Activated CD8-positive, alpha-beta memory T cell treated with anti-CD3 and anti-CD28 coated beads, Interleukin-2, amount 50 U/mL, for 4 hours (primary cell): ENCODE measurements around the gene MLIP.
"Not testable (repeated sequence)": the region's sequence is repeated elsewhere in the genome, so short reads cannot be mapped to it uniquely, and the experiment has no call there.

Experiments
- DNase-seq: peaks from one replicate; pipeline ENCODE4 v3.0.0-alpha.2; 2020

The MLIP gene

GRCh38 chr6:54156650-54157250 is 45.5 kb downstream of the MLIP start:
- DNase-seq = no peak

- DNase-seq = no peak
Measured at GRCh38 chr6:54157405-54157804, 46.2 kb downstream of the MLIP start.

GRCh38 chr6:54173089-54173488 is 61.8 kb downstream of the MLIP start:
- DNase-seq = no peak

- DNase-seq = no peak
Measured at GRCh38 chr6:54179152-54179551, 67.9 kb downstream of the MLIP start.

- DNase-seq = no peak
Measured at GRCh38 chr6:54183616-54184015, 72.4 kb downstream of the MLIP start.

GRCh38 chr6:54185885-54186284 is 74.6 kb downstream of the MLIP start:
- no peak for DNase-seq

GRCh38 chr6:54188846-54189245 is 77.6 kb downstream of the MLIP start:
- no peak for DNase-seq

- DNase-seq = no peak
Measured at GRCh38 chr6:54191461-54191860, 80.2 kb downstream of the MLIP start.

- no peak for DNase-seq
Measured at GRCh38 chr6:54192993-54193392, 81.8 kb downstream of the MLIP start.

- no peak for DNase-seq
Measured at GRCh38 chr6:54193560-54193959, 82.3 kb downstream of the MLIP start.

GRCh38 chr6:54194067-54194466 is 82.8 kb downstream of the MLIP start:
- DNase-seq = no peak

GRCh38 chr6:54195637-54196036 is 84.4 kb downstream of the MLIP start:
- no peak for DNase-seq

- DNase-seq = no peak
Measured at GRCh38 chr6:54196905-54197304, 85.7 kb downstream of the MLIP start.

GRCh38 chr6:54198134-54198533 is 86.9 kb downstream of the MLIP start:
- no peak for DNase-seq

- DNase-seq = not testable (repeated sequence)
Measured at GRCh38 chr6:54203474-54204035, 92.3 kb downstream of the MLIP start.

- no peak for DNase-seq
Measured at GRCh38 chr6:54204921-54205591, 93.8 kb downstream of the MLIP start.

GRCh38 chr6:54206510-54206909 is 95.3 kb downstream of the MLIP start:
- DNase-seq = no peak

- not testable (repeated sequence) for DNase-seq
Measured at GRCh38 chr6:54209983-54210382, 98.7 kb downstream of the MLIP start.

- no peak for DNase-seq
Measured at GRCh38 chr6:54214286-54214685, 103.0 kb downstream of the MLIP start.

- no peak for DNase-seq
Measured at GRCh38 chr6:54216336-54216735, 105.1 kb downstream of the MLIP start.

GRCh38 chr6:54217018-54217417 is 105.8 kb downstream of the MLIP start:
- no peak for DNase-seq

GRCh38 chr6:54222217-54222616 is 111.0 kb downstream of the MLIP start:
- no peak for DNase-seq

GRCh38 chr6:54232703-54233102 is 121.5 kb downstream of the MLIP start:
- no peak for DNase-seq

- no peak for DNase-seq
Measured at GRCh38 chr6:54234539-54234938, 123.3 kb downstream of the MLIP start.

- DNase-seq = no peak
Measured at GRCh38 chr6:54236984-54237383, 125.7 kb downstream of the MLIP start.
